Activated naive CD4-positive, alpha-beta T cell treated with anti-CD3 and anti-CD28 coated beads, Interleukin-2, amount 10 ng/mL, durations not matched to agents 7 days and 5 days (primary cell): ENCODE measurements around the gene ZC3H4.

Experiments
- CTCF ChIA-PET: fragments of 350-600 bp; sonication (Branson Sonifier 250); formaldehyde crosslinking; loops from one replicate; lab custom pipeline; 2021; ENCODE audit warnings: antibody characterized with exemption; lab: Charles Lee
- DNase-seq: peaks from one replicate; pipeline ENCODE4 v3.0.0-alpha.2; 2020
- H3K27ac Mint-ChIP-seq: one replicate; pipeline ENCODE4 v1.8.0; 2021; ENCODE audit warnings: mild to moderate bottlenecking, moderate library complexity, mixed read lengths
- H3K27me3 Mint-ChIP-seq: one replicate; pipeline ENCODE4 v1.8.0; 2021; ENCODE audit warnings: mild to moderate bottlenecking, mixed read lengths
- H3K36me3 Mint-ChIP-seq: one replicate; pipeline ENCODE4 v1.8.0; 2021; ENCODE audit warnings: mixed read lengths
- H3K4me1 Mint-ChIP-seq: one replicate; pipeline ENCODE4 v1.8.0; 2021; ENCODE audit warnings: mixed read lengths
- H3K4me3 Mint-ChIP-seq: one replicate; pipeline ENCODE4 v1.8.0; 2021; ENCODE audit warnings: mild to moderate bottlenecking, moderate library complexity, mixed read lengths
- H3K9me3 Mint-ChIP-seq: one replicate; pipeline ENCODE4 v1.8.0; 2021; ENCODE audit warnings: mixed read lengths

Gene ZC3H4

DNA sequence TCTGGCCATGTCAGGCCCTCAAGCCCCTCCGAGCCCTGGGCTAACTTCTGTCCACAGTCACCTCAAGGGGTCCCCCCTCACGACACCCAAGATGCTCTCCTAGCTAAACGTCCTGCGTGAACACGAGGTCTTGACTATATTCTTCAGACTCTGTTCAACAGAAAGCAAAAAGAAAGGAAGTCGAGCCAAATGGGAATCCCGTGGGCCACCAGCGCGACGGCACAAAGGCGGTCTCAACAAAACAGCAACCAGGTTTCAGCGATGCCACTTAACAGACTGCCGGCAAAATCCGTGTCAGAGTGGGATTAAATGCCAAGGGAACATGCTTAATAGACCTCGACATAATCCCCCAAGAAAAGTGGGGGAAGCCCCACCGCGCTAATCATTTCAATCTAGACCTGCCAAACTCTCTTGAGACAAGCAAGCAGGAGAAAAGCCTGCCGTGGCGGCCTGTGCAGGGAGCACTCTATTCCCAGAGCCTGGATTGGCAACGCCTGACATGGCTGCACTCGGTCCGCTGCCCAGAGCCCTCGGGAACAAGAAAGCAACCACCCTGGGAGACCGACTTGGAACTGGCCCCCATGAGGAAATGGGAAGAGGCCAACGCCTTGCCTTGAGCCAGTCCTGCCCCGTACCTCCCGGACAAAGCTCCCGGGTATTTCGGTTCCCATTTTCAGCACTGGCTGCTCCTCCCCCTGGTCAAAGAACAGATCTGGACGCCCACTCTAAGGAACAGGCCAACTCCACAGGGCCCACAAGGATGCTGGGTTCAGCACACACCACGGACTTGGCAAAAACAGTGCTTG lies 16.0 kb downstream of the ZC3H4 start:
- no peak for DNase-seq

GRCh38 chr19:47096721-47097120 lies 16.9 kb downstream of the ZC3H4 start:
- Mint-ChIP-seq H3K4me1 (peaks cover 74% of the 10 kb centered on the region), H3K36me3 (peaks cover 40% of the 10 kb centered on the region), H3K9me3 (no peaks in the 10 kb centered on the region), H3K27ac (peak overlapping the region; percentile 93), H3K4me3 (no peak overlapping the region), H3K27me3 (no peaks in the 10 kb centered on the region)
- no peak for DNase-seq
- CTCF ChIA-PET: no interaction called here

More for the DNA sequence above, 16.0 kb downstream of the ZC3H4 start:
- no peaks in the 10 kb centered on the region for H3K9me3 Mint-ChIP-seq
- no peak overlapping the region for H3K4me3 Mint-ChIP-seq
- peaks cover 75% of the 10 kb centered on the region for H3K4me1 Mint-ChIP-seq
- no peaks in the 10 kb centered on the region for H3K27me3 Mint-ChIP-seq
- H3K36me3 Mint-ChIP-seq: peaks cover 36% of the 10 kb centered on the region
- peak overlapping the region; percentile 26 for H3K27ac Mint-ChIP-seq
- CTCF ChIA-PET: no interaction called here

GRCh38 chr19:47096100-47096704 lies 17.4 kb downstream of the ZC3H4 start:
- DNase-seq: no peak
- no peaks in the 10 kb centered on the region for H3K27me3 Mint-ChIP-seq
- H3K9me3 Mint-ChIP-seq: no peaks in the 10 kb centered on the region
- peaks cover 40% of the 10 kb centered on the region for H3K36me3 Mint-ChIP-seq
- peaks cover 76% of the 10 kb centered on the region for H3K4me1 Mint-ChIP-seq
- CTCF ChIA-PET: interaction anchor here (2.1 kb wide), 1 partner anchor 10 kb away, joined by 8 read pairs; no protein-coding TSS in a partner anchor
- H3K27ac Mint-ChIP-seq: peak overlapping the region; percentile 93
- no peak overlapping the region for H3K4me3 Mint-ChIP-seq

GRCh38 chr19:47095476-47096099 lies 18.0 kb downstream of the ZC3H4 start:
- peak overlapping the region; percentile 42 for H3K4me3 Mint-ChIP-seq

GRCh38 chr19:47094557-47095475 lies 18.8 kb downstream of the ZC3H4 start:
- Mint-ChIP-seq H3K9me3 (no peaks in the 10 kb centered on the region), H3K4me3 (peak overlapping the region; percentile 42), H3K27ac (peak overlapping the region; percentile 93), H3K4me1 (peaks cover 79% of the 10 kb centered on the region), H3K27me3 (no peaks in the 10 kb centered on the region), H3K36me3 (peaks cover 49% of the 10 kb centered on the region)
- peak; percentile 50 for DNase-seq
- CTCF ChIA-PET: interaction anchor here (1.2 to 2.1 kb wide), 2 partner anchors 12 to 31 kb away, joined by 5 to 8 read pairs; no protein-coding TSS in a partner anchor

More at GRCh38 chr19:47095476-47096099, 18.0 kb downstream of the ZC3H4 start:
- CTCF ChIA-PET: interaction anchor here (1.2 to 2.1 kb wide), 2 partner anchors 11 to 30 kb away, joined by 5 to 8 read pairs; no protein-coding TSS in a partner anchor
- no peaks in the 10 kb centered on the region for H3K9me3 Mint-ChIP-seq
- H3K27me3 Mint-ChIP-seq: no peaks in the 10 kb centered on the region
- no peak for DNase-seq
- peaks cover 80% of the 10 kb centered on the region for H3K4me1 Mint-ChIP-seq
- H3K36me3 Mint-ChIP-seq: peaks cover 45% of the 10 kb centered on the region
- H3K27ac Mint-ChIP-seq: peak overlapping the region; percentile 93

- Mint-ChIP-seq H3K4me3 (peak overlapping the region; percentile 37), H3K4me1 (peaks cover 71% of the 10 kb centered on the region), H3K27me3 (no peaks in the 10 kb centered on the region), H3K9me3 (no peaks in the 10 kb centered on the region), H3K27ac (peak overlapping the region; percentile 93), H3K36me3 (peaks cover 55% of the 10 kb centered on the region)
- CTCF ChIA-PET: interaction anchor here (0.6 to 2.1 kb wide), 7 partner anchors 8 to 24 kb away, joined by 3 to 8 read pairs (median 3); no protein-coding TSS in a partner anchor
- DNase-seq: no peak
These were observed 19.7 kb downstream of the ZC3H4 start for GRCh38 chr19:47093841-47094240.

- Mint-ChIP-seq H3K36me3 (peaks cover 52% of the 10 kb centered on the region), H3K27me3 (no peaks in the 10 kb centered on the region), H3K4me1 (peaks cover 67% of the 10 kb centered on the region), H3K27ac (peak overlapping the region; percentile 93), H3K4me3 (peak overlapping the region; percentile 31), H3K9me3 (no peaks in the 10 kb centered on the region)
- CTCF ChIA-PET: interaction anchor here (0.6 to 1.1 kb wide), 6 partner anchors 9 to 23 kb away, joined by 3 to 5 read pairs (median 3); no protein-coding TSS in a partner anchor
- DNase-seq: no peak
These were observed 20.3 kb downstream of the ZC3H4 start for GRCh38 chr19:47093254-47093653.

GRCh38 chr19:47089767-47090350 lies 23.7 kb downstream of the ZC3H4 start:
- Mint-ChIP-seq H3K27ac (no peak overlapping the region), H3K9me3 (no peaks in the 10 kb centered on the region), H3K4me1 (peaks cover 37% of the 10 kb centered on the region), H3K27me3 (no peaks in the 10 kb centered on the region), H3K36me3 (peaks cover 60% of the 10 kb centered on the region), H3K4me3 (no peak overlapping the region)
- no peak for DNase-seq
- CTCF ChIA-PET: interaction anchor here (0.6 kb wide), 1 partner anchor 50 kb away, joined by 3 read pairs; no protein-coding TSS in a partner anchor

DNA sequence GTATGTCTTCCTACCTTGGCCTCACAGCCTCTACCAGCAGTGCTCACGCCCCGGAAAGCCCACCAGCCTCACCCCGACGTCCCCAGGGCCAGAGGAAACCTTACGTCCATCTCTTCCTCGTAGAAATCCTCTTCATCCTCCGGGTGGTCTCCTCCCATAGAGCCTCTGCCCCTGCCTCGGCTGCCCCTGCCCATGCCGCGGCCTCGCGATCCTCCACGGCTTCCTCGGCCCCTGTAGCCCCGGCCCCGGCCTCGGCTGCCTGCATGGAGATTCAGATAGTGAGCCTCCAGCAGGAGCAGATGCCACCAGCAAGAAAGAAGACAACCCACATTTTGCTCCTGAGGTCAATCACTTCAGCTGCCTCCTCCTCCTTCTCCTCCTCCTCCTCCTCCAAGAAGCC lies 27.3 kb downstream of the ZC3H4 start:
- Mint-ChIP-seq H3K36me3 (peaks cover 56% of the 10 kb centered on the region), H3K4me1 (peaks cover 7% of the 10 kb centered on the region), H3K27ac (peak overlapping the region; percentile 69), H3K9me3 (no peaks in the 10 kb centered on the region), H3K4me3 (no peak overlapping the region), H3K27me3 (no peaks in the 10 kb centered on the region)
- no peak for DNase-seq
- CTCF ChIA-PET: interaction anchor here (2.5 kb wide), 1 partner anchor 39 kb away, joined by 7 read pairs; no protein-coding TSS in a partner anchor

DNA sequence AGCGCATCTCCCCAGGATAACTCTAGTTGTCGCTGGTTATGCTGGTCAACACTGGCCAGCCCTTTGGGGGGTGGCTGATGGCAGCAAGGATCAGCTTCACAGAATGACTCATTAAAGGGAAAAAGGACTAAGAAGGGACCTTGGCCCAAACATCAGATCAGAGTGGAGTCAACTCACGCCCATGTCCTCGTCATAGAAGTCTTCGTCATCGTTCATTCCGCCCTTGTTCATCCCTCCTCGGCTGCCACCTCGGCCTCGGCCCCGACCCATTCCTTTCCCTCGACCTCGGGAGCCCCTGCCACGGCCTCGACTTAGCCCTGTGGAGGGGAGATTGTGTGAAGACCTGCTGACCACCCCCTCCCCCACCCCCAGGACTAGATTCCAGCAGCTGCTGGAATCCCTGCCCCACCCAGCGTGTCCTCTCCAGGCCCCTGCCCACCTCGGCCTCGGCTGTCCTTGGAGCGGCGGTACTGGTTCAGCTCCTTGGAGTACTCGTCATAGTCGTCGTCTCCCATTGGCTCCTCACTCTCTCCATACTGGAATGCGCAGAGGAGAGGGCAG lies 28.6 kb downstream of the ZC3H4 start:
- Mint-ChIP-seq H3K27ac (no peak overlapping the region), H3K27me3 (no peaks in the 10 kb centered on the region), H3K9me3 (no peaks in the 10 kb centered on the region), H3K4me3 (no peak overlapping the region), H3K4me1 (no peaks in the 10 kb centered on the region), H3K36me3 (peaks cover 50% of the 10 kb centered on the region)
- no peak for DNase-seq
- CTCF ChIA-PET: no interaction called here

GRCh38 chr19:47082493-47082892 lies 31.1 kb downstream of the ZC3H4 start:
- H3K27ac Mint-ChIP-seq: no peak overlapping the region
- DNase-seq: no peak
- no peaks in the 10 kb centered on the region for H3K27me3 Mint-ChIP-seq
- no peaks in the 10 kb centered on the region for H3K9me3 Mint-ChIP-seq
- CTCF ChIA-PET: interaction anchor here (1.2 to 1.8 kb wide), 3 partner anchors 9 to 69 kb away, joined by 3 to 8 read pairs (median 5); partner anchors contain the start of gene ZC3H4
- H3K36me3 Mint-ChIP-seq: peaks cover 47% of the 10 kb centered on the region
- H3K4me3 Mint-ChIP-seq: no peak overlapping the region
- no peaks in the 10 kb centered on the region for H3K4me1 Mint-ChIP-seq

DNA sequence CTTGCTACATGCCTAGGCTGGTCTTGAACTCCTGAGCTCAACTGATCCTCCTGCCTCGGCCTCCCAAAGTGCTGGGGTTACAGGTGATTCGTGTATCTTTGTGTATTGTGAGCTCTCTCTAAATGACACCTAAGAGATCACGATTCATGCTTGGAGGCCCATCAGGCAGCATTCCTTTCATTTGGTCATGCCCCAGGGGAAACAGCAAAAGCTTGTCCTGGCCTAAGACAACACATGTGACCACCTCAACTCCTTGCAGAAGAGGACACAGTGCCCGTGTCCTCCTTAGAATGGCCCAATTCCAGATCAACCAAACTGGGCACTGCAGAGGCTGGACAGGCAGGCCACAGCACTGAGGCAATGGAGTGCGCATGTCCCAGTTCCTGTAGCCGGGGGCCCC lies 32.5 kb downstream of the ZC3H4 start:
- no peaks in the 10 kb centered on the region for H3K27me3 Mint-ChIP-seq
- H3K4me3 Mint-ChIP-seq: no peak overlapping the region
- no peaks in the 10 kb centered on the region for H3K4me1 Mint-ChIP-seq
- CTCF ChIA-PET: interaction anchor here (0.6 to 4.0 kb wide), 11 partner anchors 11 to 332 kb away, joined by 3 to 54 read pairs (median 8); partner anchors contain the start of genes SAE1 and ZC3H4
- H3K27ac Mint-ChIP-seq: peak overlapping the region; percentile 52
- no peaks in the 10 kb centered on the region for H3K9me3 Mint-ChIP-seq
- DNase-seq: no peak
- peaks cover 50% of the 10 kb centered on the region for H3K36me3 Mint-ChIP-seq
